GM10847 (cell line): ENCODE data around the gene NUDT16L1.

Experiments
- POLR2A ChIP-seq: IDR thresholded peaks from 2 replicates; pipeline ENCODE4 v1.6.1; 2011; ENCODE audit not compliant: insufficient read length; ENCODE audit errors: extremely low read depth

NUDT16L1 gene

GRCh38 chr16:4686497-4687210, 6.7 kb upstream of the NUDT16L1 start:
- TF ChIP-seq POLR2A, result no peak

- no peak for TF ChIP-seq POLR2A
These were observed 5.9 kb upstream of the NUDT16L1 start for GRCh38 chr16:4687416-4687815.

- no peak for TF ChIP-seq POLR2A
These were observed 5.3 kb upstream of the NUDT16L1 start for GRCh38 chr16:4687946-4688673.

GRCh38 chr16:4688674-4689045, 4.7 kb upstream of the NUDT16L1 start:
- TF ChIP-seq POLR2A, result no peak

GRCh38 chr16:4689091-4689671, 4.2 kb upstream of the NUDT16L1 start:
- no peak for TF ChIP-seq POLR2A

- no peak for TF ChIP-seq POLR2A
These were observed 3.3 kb upstream of the NUDT16L1 start for GRCh38 chr16:4689864-4690704.

GRCh38 chr16:4690946-4691665, 2.3 kb upstream of the NUDT16L1 start:
- no peak for TF ChIP-seq POLR2A

- TF ChIP-seq POLR2A, result no peak
These were observed 1.5 kb upstream of the NUDT16L1 start for GRCh38 chr16:4691666-4692412.

GRCh38 chr16:4692460-4693295, 684 bp upstream of the NUDT16L1 start:
- TF ChIP-seq POLR2A, result no peak

- TF ChIP-seq POLR2A, result no peak
These were observed 737 bp downstream of the NUDT16L1 start for GRCh38 chr16:4693956-4694641.

GRCh38 chr16:4694642-4695451, 1.5 kb downstream of the NUDT16L1 start:
- TF ChIP-seq POLR2A, result no peak
